Measurements from ENCODE around the gene CD300LD. TPM values are rescaled to one million over a fixed set of nuclear protein-coding genes. Genes with fewer than 3 reads are reported as not detected.
A peak's percentile ranks its signal among the peaks of the same experiment; 100 is the strongest.

CD300LD gene
- total RNA-seq, 1 donor from 2014 or later, result not detected

DNA sequence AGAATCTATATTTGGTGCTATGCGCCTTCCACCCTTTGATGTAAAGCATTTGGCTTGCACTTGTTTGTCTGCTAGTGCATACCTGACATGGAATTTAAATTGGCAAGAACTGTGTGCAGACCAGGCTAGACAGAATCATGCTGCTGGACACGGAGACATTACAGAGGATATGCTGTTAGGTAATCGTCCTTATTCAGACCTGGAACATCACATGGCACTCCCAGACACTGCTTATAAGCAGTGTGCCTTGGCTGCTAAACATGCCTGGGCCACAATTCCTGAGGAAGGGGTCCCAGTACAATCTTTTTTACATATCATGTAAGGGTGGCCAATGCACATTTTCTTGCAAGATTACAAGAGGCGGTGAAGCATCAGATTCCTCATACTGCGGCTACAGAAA is 6.4 kb downstream of the CD300LD start:
- TF ChIP-seq CTCF (IDR thresholded peaks at IDR 0.05; ENCODE audit: insufficient read depth, low read length, severe bottlenecking), result no peak
- DNase-seq (ENCODE audit: low read depth), result no peak
- FAIRE-seq, result no peak
- Histone ChIP-seq H3K36me3 (ENCODE audit: control insufficient read depth, insufficient read depth, low read length) (no peaks in the 10 kb centered on the region), H3K4me3 (ENCODE audit: low read depth, low read length) (no peak overlapping the region), H3K27me3 (ENCODE audit: control insufficient read depth, insufficient read depth, low read length) (no peaks in the 10 kb centered on the region)

- no peak overlapping the region for H3K4me3 ChIP-seq (ENCODE audit: low read depth, low read length)
- no peak for DNase-seq (ENCODE audit: low read depth)
- H3K27me3 ChIP-seq (ENCODE audit: control insufficient read depth, insufficient read depth, low read length), result no peaks in the 10 kb centered on the region
- H3K36me3 ChIP-seq (ENCODE audit: control insufficient read depth, insufficient read depth, low read length), result no peaks in the 10 kb centered on the region
- TF ChIP-seq CTCF (IDR thresholded peaks at IDR 0.05; ENCODE audit: insufficient read depth, low read length, severe bottlenecking), result no peak
- no peak for FAIRE-seq
Measured at GRCh38 chr17:74584292-74585060, 7.6 kb downstream of the CD300LD start.

DNA sequence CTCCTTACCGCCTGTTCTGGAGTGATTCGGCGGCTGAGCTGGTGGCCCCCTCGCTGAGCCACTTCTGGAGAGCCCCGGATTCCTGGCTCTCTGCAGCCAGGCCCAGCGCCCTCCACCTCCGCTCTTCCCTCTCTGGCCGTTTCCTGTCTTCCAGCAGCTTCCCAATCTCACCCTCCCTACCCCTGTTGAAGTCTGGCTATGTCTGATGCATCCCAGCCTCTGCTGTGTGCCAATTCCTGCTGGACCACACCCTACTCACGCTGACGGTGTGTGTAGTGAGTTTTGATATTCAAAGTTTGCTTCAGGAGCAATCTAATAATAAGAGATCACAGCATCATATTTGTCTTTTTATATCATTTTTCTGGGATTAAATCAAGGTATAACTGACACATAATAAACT is 9.4 kb downstream of the CD300LD start:
- H3K4me3 ChIP-seq (ENCODE audit: low read depth, low read length), result no peak overlapping the region
- FAIRE-seq (no peak), DNase-seq (ENCODE audit: low read depth) (no peak)
- no peaks in the 10 kb centered on the region for H3K36me3 ChIP-seq (ENCODE audit: control insufficient read depth, insufficient read depth, low read length)
- no peak for TF ChIP-seq CTCF (IDR thresholded peaks at IDR 0.05; ENCODE audit: insufficient read depth, low read length, severe bottlenecking)
- H3K27me3 ChIP-seq (ENCODE audit: control insufficient read depth, insufficient read depth, low read length), result no peaks in the 10 kb centered on the region

DNA sequence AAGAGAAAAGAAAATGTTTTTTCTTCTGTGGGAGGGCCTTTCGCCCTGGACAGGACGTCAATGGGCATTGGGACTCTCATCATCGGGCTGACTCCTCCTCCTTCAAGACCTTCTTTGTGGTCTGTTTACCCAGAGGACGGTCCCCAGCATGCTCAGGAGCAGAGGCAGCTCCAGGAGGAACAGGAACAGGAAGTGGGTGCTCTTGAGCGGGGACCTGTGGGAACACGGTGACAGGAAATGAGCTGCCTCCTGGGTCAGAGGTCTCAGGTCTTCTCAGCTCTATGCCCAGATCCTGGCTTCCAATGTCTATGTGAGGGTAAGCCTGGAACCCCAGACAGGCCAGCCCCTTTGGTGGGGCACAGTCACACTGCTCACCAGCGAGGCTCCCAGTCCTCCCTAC is 12.2 kb downstream of the CD300LD start:
- FAIRE-seq (peak; percentile 7), DNase-seq (ENCODE audit: low read depth) (no peak)
- no peaks in the 10 kb centered on the region for H3K36me3 ChIP-seq (ENCODE audit: control insufficient read depth, insufficient read depth, low read length)
- no peak overlapping the region for H3K4me3 ChIP-seq (ENCODE audit: low read depth, low read length)
- no peaks in the 10 kb centered on the region for H3K27me3 ChIP-seq (ENCODE audit: control insufficient read depth, insufficient read depth, low read length)
- TF ChIP-seq CTCF (IDR thresholded peaks at IDR 0.05; ENCODE audit: insufficient read depth, low read length, severe bottlenecking), result no peak

DNA sequence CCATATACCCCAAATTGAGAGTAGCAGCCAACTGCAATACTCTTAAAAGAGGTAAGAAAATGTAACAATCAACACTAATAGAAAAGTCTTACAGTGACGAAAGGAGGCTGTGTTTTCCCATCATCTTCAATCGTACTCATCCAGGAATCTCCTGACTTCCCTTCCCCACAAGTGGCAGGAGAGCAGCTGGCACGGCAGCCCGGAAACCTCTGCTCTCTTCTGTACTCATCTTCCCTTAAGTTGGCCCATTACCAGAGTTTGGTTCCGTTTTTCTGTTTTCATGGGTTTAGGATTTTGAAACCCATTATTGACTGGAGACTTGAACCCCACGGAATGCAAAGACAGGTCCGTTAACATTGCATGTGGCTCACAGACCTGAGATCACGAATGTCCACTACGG is 13.1 kb downstream of the CD300LD start:
- Histone ChIP-seq H3K36me3 (ENCODE audit: control insufficient read depth, insufficient read depth, low read length) (no peaks in the 10 kb centered on the region), H3K27me3 (ENCODE audit: control insufficient read depth, insufficient read depth, low read length) (no peaks in the 10 kb centered on the region), H3K4me3 (ENCODE audit: low read depth, low read length) (no peak overlapping the region)
- FAIRE-seq (no peak), DNase-seq (ENCODE audit: low read depth) (no peak)
- no peak for TF ChIP-seq CTCF (IDR thresholded peaks at IDR 0.05; ENCODE audit: insufficient read depth, low read length, severe bottlenecking)
